DOHH2 (cell line): ENCODE results near the gene MROH8.

Experiments used
- CTCF ChIP-seq: fragments of 200-600 bp; sonication (generic); IDR thresholded peaks from one replicate; pipeline ENCODE4 v1.5.1; 2014; ENCODE audit warnings: antibody characterized with exemption, mild to moderate bottlenecking, low read depth, low read length; ENCODE audit not compliant: poor library complexity, severe bottlenecking
- EZH2phosphoT487 ChIP-seq: fragments of 200-600 bp; sonication (generic); IDR thresholded peaks from 2 replicates; pipeline ENCODE4 v1.6.1; 2017; ENCODE audit warnings: borderline replicate concordance, mild to moderate bottlenecking, antibody characterized with exemption, low read length, moderate library complexity, mixed read lengths

GRCh38 chr20:37192137-37192854 is 12.9 kb upstream of the MROH8 start:
- peak; percentile 87 for TF ChIP-seq CTCF
- no peak for TF ChIP-seq EZH2phosphoT487
